ENCODE results near the gene UBQLN1.
"Not testable (repeated sequence)": the region's sequence is repeated elsewhere in the genome, so short reads cannot be mapped to it uniquely, and the experiment has no call there.

Gene UBQLN1

DNA sequence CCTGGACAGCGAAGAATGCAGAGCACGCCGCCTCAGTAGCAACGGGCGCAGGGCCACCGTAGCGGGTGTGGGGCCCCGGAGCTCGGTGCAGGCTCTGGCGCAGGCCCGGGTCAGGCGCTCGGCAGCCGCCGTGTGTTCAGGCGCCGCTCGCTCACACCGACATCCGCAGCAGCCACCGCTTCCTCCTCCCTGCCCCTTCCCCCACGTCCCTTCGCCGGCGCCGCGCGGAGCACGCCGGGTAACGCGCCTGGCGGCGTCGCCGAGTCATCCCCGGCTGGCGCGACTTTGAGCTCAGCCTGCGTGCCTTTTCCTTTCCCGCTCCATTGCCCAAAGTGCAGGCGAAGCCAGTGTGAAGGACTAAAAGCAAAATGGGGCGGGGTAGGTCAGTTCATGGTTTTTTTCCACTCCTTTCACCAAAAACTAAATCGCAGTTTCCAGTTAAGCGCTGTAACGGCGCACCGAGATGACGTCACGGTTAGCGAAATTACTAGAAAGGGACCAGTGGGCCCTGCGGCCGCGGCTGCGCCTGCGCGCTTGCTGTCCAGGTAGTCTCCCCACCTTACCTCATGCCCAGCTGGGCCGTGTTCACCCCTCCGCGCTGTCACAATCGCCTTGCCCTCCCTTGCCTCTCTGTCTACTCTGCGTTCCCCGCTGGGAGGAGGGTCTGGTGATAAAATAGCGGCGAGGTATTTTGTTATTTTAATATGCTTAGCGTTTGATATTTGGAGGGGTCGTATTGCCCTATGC is at the start of gene UBQLN1:
Gene UBQLN1 (minus strand): TSS at position 191 of the 747 bp plus-strand sequence. CDS start 279 bp downstream, outside the sequence.
- DNase-seq (ENCODE audit: low read depth in 1 of 2, low spot score in 1 of 2) = peak; percentile 83 to 85

DNA sequence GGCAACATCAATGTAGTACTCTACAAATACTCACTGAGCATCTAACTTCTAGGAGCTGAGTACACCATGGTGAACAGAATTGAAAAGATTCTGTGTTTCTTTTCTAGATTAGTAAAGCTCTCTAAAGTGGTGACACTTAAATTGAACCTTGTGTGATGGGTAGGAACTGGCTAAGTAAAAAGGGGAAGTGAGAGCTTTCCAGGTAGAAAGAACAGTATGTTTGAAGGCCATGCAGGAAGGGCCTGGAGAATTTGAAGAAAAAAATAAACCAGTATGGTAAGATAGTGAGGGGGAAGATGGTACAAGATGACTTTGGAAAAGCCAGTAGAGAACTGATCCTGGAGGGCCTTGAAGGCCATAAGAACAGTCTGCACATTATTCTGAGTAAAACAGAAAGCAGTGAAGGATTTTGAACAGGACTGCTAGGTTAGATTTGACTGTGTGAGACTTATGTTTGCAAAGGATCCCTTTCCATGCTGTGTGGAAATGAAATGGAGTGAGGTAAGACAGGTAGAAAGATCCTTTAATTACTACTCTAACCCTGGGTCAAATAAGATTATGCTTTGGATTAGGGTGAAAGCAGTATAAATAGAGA is 46.7 kb upstream of the UBQLN1 start:
- DNase-seq (ENCODE audit: low read depth in 1 of 2, low spot score in 1 of 2) = no peak

DNA sequence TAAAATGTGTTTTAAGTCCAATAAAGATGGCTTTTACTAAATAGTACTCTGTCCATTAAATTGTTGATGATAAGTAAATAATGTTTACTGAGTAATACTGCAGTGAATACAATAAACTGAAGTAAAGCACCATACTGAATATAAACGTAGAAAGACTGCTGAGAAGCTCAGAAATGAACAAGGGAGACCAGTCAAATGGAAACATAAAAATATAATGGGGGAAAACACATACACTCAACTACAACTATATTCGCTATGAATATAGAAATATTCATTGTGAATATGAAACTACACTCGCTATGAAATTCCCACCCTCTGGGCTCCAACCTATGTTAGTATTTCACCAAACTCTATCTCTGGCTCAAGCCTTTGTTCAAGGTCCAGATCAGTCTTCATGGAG is 41.9 kb upstream of the UBQLN1 start:
- no peak for DNase-seq (ENCODE audit: low read depth in 1 of 2, low spot score in 1 of 2)

DNA sequence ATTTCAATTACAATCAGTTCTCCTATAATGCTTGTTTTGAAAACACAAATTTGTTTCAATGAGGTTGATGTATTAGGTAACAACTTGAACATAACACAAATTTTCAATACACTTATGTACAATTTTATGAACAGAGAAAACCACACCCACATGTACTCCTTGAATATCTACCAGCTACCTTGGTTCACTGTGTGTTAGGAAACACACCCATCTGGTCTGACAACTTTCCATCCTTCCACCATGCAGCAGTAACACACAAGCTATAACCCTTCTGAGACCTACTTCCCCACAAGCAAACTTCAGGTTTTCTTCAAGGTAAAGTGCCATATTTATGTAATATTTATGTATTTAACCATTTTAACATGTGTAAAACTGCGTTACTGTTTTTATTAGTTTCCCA is 36.4 kb upstream of the UBQLN1 start:
- DNase-seq (ENCODE audit: low read depth in 1 of 2, low spot score in 1 of 2) = no peak

DNA sequence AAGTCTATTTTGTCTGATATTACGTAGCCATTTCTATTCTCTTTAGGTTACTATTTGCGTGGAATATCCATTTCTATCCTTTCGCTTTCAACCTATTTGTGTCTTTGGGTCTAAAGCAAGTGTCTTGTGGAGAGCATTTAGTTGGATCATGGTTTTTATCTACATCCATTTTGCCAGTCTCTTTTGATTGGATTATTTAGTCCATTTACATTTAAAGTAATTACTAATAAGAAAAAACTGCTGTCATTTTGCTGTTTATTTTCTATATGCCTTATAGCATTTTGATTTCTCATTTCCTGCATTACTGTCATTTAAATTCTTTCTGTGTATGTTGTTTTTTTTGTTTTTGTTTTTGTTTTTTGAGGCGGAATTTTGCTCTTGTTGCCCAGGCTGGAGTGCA is 26.0 kb upstream of the UBQLN1 start:
- no peak for DNase-seq (ENCODE audit: low read depth in 1 of 2, low spot score in 1 of 2)

DNA sequence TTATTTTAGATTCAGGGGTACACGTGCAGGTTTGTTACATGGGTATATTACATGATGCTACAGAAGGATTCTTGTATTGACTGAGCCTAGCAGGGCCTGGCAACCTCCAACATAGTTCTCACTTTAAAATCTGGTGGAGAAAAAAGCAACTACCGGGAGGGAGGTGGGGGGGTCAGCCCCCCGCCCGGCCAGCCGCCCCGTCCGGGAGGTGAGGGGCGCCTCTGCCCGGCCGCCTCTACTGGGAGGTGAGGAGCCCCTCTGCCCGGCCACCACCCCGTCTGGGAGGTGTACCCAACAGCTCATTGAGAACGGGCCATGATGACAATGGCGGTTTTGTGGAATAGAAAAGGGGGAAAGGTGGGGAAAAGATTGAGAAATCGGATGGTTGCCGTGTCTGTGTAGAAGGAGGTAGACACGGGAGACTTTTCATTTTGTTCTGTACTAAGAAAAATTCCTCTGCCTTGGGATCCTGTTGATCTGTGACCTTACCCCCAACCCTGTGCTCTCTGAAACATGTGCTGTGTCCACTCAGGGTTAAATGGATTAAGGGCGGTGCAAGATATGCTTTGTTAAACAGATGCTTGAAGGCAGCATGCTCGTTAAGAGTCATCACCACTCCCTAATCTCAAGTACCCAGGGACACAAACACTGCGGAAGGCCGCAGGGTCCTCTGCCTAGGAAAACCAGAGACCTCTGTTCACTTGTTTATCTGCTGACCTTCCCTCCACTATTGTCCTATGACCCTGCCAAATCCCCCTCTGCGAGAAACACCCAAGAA is 21.0 kb upstream of the UBQLN1 start:
- DNase-seq (ENCODE audit: low read depth in 1 of 2, low spot score in 1 of 2) = not testable (repeated sequence)

DNA sequence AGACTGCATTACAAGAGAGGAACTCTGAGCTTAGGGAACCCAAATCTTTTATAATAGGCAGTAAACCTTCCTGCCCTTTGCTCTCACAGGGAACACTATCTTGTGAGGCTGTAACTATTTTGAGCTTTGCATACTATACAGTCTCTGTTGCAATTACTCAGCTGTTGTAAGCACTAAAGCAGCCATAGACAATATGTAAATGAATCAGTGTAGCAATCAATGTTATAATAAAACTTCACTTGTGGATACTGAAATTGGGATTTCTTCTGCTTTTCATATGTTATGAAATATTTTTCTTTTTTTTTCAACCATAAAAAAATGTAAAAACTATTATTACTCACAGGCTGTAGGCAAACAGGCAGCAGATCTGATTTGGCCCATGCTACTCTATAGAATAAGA is 16.7 kb upstream of the UBQLN1 start:
- DNase-seq (ENCODE audit: low read depth in 1 of 2, low spot score in 1 of 2) = no peak

DNA sequence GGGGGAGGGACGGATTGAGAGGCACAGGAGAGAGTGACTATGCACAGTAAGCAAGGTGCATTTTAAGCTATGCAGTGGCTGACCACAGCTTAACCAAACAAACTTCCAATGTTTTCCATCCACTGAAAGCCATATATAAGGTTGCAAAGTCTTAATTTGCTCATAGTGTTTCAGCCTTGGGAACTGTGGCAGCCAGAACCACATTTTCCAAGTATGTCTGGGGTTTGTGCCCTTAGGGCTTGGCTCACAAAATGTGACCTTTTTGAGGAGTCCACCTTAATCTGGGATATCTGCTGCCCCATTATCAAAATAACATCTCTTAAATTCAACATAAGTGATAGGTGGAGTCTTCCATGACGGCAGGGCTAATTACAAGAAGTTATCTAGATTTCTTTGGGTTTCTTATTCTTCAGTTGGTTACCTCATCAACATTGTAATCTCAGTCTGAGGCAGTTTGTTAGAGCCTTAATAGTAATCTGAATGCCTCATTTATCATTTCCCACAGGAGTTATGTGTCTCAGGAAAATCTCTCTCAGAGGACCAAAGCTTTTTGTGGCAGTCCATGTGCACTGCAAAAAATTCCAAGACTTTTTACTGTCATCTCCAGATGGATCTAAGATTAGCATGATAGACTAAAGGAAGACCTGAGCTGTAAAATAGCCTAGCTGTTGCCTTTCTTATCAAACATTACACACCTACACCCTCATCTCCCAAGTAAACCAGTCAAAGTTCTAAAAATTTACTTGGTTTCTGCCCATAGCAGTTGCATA is 15.2 kb upstream of the UBQLN1 start:
- no peak for DNase-seq (ENCODE audit: low read depth in 1 of 2, low spot score in 1 of 2)

DNA sequence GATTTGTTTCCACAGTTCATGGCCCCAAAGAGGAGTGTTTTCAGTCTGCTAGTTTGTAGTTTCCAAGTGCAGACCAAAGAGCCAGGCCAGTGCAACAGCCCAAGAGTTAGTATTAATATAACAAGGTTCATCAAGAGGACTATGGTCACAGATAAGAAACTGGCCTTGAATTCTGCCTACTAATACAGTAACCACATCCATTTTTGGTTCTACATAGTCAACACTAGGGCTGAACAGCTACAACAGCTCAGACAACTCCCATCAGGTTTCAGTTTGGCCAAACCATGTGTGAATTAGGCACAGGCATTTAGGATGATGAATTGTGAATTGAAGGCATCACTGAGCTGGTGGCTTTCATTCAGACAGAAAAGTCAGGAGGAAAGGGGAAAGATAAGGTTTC is 13.8 kb upstream of the UBQLN1 start:
- DNase-seq (ENCODE audit: low read depth in 1 of 2, low spot score in 1 of 2) = no peak

DNA sequence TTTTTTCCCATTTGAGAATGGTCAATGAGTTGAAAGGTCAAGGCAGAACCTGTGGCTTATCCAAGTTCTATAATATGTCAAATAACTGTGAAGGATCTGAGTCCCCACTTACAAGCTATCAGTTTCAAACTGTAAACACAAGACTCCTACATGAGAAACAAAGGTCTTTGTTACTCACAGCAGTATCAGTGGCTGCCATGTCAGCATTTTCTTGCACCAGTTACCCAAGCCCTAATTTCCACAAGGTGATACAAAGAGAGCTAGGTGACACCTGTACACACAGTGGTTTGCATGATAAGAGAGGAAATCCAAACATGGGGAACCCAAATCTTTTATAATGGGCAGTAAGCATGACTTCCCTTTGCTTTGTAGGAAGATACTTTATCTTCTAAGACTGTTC is 8.0 kb upstream of the UBQLN1 start:
- no peak for DNase-seq (ENCODE audit: low read depth in 1 of 2, low spot score in 1 of 2)

DNA sequence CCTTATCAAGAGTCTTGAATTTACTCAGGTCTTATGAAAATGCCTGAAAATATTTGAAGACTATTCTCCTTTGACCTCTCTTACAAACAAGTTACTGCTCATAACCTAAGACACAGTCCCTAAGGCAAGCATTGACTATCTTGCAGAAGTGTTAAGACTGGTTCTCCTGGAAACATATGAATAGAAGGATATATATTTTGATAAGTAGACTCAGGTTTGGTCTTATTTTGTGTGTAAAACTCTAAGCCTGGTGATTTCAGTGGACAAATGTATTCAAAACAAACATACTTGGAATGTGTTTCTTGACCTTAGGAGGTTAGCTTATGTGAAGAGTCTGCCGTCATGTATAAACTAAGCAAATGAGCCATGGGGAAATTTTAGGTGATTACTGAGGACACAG is 7.5 kb upstream of the UBQLN1 start:
- DNase-seq (ENCODE audit: low read depth in 1 of 2, low spot score in 1 of 2) = no peak

DNA sequence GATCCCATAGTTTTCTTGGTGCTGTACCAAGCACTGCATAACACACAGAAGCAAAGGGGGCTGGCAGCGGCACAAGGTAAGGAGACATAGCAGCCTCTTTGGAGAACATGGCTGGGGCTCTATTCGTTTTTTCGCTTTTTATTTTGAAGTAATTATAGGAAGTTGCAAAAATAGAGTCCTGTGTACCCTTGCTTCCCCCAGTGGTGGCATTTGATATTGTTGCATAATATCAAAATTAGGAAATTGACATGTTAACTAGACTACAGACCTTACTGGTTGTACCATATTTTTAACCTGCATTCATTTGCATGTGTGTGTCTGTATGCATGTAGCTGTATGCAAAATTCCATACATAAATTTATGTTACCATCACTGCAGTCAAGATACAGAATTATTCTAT is 6.6 kb upstream of the UBQLN1 start:
- DNase-seq (ENCODE audit: low read depth in 1 of 2, low spot score in 1 of 2) = no peak

DNA sequence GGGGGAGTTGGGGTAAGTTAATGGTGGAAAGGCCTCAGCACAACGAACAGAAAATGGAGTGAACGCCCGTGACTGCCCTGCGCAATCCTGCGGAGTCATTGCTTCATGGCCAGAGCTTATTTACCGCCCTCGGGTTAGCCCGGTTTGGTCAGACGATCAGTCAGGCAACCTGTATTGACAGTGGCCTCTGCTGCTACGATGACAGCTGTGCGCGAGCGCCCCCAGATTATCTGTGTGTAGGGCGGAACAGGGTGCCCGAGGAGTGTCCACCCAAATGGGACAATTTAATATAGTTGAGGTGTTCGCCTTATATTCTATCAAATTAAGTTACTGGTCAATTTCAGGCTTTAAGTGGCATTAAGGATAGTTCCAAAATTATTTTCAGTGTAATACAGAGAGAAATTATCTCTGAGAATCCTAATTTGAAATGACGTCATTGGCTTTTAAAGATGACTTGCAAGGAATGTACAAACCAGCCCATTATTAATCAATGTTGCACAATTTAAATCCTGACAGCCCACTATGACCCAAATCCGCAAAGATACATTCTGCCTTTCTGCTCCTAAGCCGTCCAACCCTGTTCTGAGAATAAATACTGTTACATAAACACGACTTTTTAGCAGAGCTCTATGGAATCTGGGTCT is 879 bp upstream of the UBQLN1 start:
- DNase-seq (ENCODE audit: low read depth in 1 of 2, low spot score in 1 of 2) = peak; percentile 20 to 34

DNA sequence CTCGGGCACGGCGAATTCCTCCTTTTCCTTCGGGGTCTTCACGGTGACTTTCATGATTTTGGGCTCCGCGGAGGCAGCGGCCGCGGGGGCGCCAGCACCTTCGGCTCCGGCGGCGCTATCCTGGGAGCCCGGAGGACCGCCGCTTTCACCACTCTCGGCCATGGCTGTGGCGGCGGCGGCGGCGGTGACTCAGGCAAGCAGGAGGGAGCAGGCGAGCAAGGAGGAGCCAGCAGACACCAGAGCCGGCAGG is 315 bp downstream of the UBQLN1 start:
- no peak for DNase-seq (ENCODE audit: low read depth in 1 of 2, low spot score in 1 of 2)

DNA sequence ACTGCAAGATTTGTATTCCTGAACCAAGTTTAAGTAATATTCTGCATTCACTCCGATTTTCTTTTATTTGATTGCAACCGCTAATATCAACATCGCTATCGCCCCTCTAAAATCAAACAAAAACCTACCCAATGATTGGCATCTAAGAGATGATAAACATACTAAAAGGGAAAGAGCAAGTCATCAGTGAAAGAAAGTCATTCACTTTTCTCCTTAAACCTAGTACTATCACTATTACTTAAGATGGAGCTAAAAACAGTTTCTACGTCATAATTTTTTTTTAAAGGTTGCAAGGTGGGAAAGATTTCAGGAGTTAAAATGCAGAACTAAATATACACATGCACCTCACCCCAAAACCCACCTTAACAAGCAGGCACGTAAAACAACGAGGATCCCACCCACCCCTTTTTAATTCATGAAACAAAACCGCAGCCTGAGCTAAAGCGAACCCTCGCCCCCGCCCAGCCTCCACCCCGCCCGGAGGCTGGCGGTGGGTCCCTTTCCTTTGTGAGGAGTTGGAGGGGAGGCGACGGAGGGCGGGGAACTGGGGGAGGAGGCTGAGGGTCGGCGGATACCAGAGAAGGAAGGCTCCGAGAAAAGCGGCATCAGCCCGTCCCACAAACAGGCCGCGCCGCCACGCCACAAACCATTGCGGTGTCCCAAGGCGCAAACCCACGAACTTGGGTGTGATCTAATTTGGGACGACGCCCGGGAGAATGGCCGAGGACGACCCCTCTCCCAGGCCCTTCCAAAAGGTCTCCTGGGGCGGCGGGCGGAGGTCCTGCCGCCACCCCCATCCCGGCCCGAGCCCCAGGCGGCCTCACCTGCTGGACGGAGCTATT is 861 bp downstream of the UBQLN1 start:
- DNase-seq (ENCODE audit: low read depth in 1 of 2, low spot score in 1 of 2) = peak; percentile 24 to 51

DNA sequence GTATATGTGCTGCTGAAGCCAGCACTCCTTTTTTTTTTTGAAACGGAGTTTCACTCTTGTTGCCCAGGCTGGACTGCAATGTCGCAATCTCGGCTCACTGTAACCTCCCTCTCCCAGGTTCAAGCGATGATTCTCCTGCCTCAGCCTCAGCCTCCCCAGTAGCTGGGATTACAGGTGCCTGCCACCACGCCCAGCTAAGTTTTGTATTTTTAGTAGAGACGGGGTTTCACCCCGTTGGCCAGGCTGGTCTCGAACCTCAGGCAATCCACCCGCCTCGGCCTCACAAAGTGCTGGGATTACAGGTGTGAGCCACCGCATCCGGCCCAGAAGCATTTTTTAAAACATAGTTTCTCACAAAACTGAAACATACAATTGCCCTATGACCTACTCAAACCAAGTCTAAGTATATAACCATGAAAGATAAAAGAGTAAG is 2.5 kb downstream of the UBQLN1 start:
- DNase-seq (ENCODE audit: low read depth in 1 of 2, low spot score in 1 of 2) = not testable (repeated sequence)

DNA sequence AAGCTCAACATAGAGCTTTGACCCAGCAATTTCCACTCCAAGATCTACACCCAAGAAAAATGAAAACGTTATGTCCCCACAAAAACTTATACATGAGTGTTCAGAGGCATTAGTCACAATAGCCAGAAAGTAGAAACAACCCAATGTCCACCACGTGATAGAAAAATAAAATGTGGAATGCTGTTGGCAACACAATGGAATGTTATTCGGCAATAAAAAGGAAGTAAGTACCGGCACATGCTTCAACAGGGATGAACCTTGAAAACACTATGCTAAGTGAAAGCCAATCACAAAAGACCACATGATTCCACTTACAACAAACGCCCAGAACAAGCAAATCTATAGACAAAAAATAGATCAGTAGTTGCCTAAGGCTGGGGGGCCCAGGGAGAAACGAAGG is 6.0 kb downstream of the UBQLN1 start:
- DNase-seq (ENCODE audit: low read depth in 1 of 2, low spot score in 1 of 2) = no peak

DNA sequence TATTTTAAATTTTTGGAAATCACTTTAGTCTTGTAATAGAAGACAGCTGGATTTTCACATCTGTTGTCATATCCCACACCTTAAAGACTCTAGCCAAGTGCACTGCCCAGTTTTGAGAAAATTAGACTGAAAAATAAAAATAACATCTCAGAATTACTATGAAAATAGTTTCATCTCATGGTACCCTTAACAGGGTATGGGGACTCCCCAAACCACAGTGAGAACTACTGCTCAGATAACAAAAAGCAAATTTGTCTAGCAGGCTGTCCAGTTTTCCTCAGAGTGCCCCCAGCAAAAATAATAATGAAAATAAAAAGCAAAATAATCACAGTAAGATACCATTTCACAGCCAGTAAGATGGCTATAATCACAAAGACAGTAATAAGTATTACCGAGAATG is 6.5 kb downstream of the UBQLN1 start:
- DNase-seq (ENCODE audit: low read depth in 1 of 2, low spot score in 1 of 2) = no peak

DNA sequence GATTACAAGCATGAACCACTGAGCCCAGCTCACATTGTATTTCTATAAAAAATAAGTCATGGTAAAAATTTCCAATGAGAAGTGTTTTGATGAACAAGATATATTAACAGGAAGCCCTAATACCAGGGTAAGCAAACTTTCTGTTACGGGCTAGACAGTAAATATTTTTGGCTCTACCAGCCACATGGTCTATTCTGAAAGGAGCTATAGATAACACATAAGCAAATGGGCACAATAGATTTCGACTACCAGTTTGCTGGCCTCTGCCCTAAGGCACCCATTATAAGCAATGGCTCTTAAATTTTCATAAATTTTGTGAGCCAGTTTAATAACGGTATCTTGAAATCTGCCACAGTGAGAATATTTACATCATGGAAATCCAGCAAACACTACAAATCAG is 8.1 kb downstream of the UBQLN1 start:
- no peak for DNase-seq (ENCODE audit: low read depth in 1 of 2, low spot score in 1 of 2)

DNA sequence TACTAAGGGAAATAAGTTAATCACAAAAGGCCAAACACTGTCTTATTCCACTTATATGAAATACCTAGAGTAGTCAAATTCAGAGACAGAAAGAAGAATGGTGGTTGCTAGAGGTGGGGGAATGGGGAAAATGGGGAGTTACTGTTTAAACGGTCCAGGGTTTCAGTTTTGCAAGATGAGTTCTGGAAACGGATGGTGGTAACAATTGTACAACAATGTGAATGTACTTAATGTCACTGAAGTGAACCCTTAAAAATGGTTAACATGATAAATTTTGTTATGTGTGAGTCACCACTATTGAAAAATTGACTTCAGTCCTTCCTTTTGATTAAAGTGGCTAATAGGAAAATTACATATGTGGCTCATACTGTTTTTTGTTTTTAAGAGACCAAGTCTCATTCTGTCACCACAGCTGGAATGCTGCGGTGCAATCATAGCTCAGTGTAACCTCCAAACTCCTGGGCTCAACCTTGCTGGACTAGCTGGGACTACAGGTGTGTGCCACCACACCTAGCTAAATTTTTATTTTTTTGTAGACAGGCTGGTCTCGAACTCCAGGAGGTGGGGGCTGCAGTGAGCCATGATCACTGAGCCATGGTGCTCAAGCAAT is 8.7 kb downstream of the UBQLN1 start:
- DNase-seq (ENCODE audit: low read depth in 1 of 2, low spot score in 1 of 2) = no peak

All from activated T-helper 1 cell treated with anti-CD3 and anti-CD28 coated beads, Interleukin-2, amount 50 U/mL, for 16 hours (primary cell).